ENCODE measurements around the gene NT5DC4. TPM values are rescaled to one million over a fixed set of nuclear protein-coding genes. Genes with fewer than 3 reads are reported as not detected.

The NT5DC4 gene
- total RNA-seq, 1 donor from 2014 or later = not detected

DNA sequence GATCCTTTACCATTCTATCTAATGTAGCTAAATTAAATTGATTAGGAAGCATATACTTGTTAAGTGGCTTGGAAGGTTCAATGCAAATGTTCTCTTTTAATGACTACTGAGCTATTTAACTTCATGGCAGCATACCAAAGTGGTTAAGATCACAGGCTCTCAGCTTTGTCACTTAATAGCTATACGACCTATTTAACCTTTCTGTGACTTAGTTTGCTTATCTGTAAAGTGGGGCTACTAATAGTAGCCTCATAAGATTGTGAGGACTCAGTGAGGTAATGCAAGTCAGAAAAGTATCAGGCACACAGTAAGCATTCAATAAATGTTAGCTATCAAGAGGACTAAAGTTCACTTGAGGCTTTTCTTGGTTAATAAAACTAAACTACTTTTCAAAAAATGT lies 39.3 kb downstream of the NT5DC4 start:
- Mint-ChIP-seq H3K9me3 (no peaks in the 10 kb centered on the region), H3K4me3 (no peak overlapping the region), H3K36me3 (peaks cover 6% of the 10 kb centered on the region), H3K27me3 (ENCODE audit: low read depth) (no peaks in the 10 kb centered on the region), H3K27ac (no peak overlapping the region), H3K4me1 (peaks cover 14% of the 10 kb centered on the region)
- DNase-seq (ENCODE audit: low spot score in 2 of 2, unreplicated experiment in 2 of 2) = no peak
- no peak for TF ChIP-seq CTCF (IDR thresholded peaks at IDR 0.05; ENCODE audit: unreplicated experiment)

DNA sequence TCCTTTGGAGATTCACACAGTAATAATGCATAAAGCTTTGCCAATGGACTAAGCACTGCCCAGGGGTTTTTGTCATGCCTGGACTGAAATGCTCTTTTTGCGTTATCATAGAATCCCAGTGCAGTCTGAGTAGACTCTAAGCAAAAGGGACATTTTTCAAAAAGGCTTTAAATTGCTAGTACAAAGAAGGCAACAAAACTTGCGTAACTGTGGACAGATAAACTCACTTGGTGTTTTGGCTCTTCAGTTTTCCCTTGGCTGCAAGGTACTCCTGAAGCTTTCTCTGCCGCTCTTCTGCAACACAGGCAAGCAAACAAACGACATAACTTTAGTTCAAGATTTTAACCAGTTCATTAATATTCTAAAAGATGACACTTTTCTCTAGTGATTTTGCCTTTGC lies 41.5 kb downstream of the NT5DC4 start:
- no peak for TF ChIP-seq CTCF (IDR thresholded peaks at IDR 0.05; ENCODE audit: unreplicated experiment)
- H3K27me3 Mint-ChIP-seq (ENCODE audit: low read depth) = no peaks in the 10 kb centered on the region
- H3K36me3 Mint-ChIP-seq = peaks cover 2% of the 10 kb centered on the region
- H3K4me3 Mint-ChIP-seq = no peak overlapping the region
- DNase-seq (ENCODE audit: low spot score in 2 of 2, unreplicated experiment in 2 of 2) = no peak
- H3K4me1 Mint-ChIP-seq = peaks cover 16% of the 10 kb centered on the region
- H3K9me3 Mint-ChIP-seq = no peaks in the 10 kb centered on the region
- H3K27ac Mint-ChIP-seq = no peak overlapping the region

GRCh38 chr2:112764071-112765044 lies 43.5 kb downstream of the NT5DC4 start, which contains the start of gene CKAP2L:
Gene CKAP2L (minus strand): TSS chr2:112764609. CDS start chr2:112764598, 11 bp downstream.
- H3K9me3 Mint-ChIP-seq = no peaks in the 10 kb centered on the region
- peak; percentile 90 to 93 for DNase-seq (ENCODE audit: low spot score in 2 of 2, unreplicated experiment in 2 of 2)
- no peaks in the 10 kb centered on the region for H3K36me3 Mint-ChIP-seq
- no peaks in the 10 kb centered on the region for H3K27me3 Mint-ChIP-seq (ENCODE audit: low read depth)
- H3K4me3 Mint-ChIP-seq = peak within 1 kb of the TSS; percentile 97
- H3K27ac Mint-ChIP-seq = peak within 1 kb of the TSS; percentile 95
- no peak for TF ChIP-seq CTCF (IDR thresholded peaks at IDR 0.05; ENCODE audit: unreplicated experiment)
- peaks cover 16% of the 10 kb centered on the region for H3K4me1 Mint-ChIP-seq

GRCh38 chr2:112765251-112765650 lies 44.4 kb downstream of the NT5DC4 start:
- H3K9me3 Mint-ChIP-seq = no peaks in the 10 kb centered on the region
- peak overlapping the region; percentile 97 for H3K4me3 Mint-ChIP-seq
- peaks cover 16% of the 10 kb centered on the region for H3K4me1 Mint-ChIP-seq
- DNase-seq (ENCODE audit: low spot score in 2 of 2, unreplicated experiment in 2 of 2) = no peak
- H3K27me3 Mint-ChIP-seq (ENCODE audit: low read depth) = no peaks in the 10 kb centered on the region
- H3K36me3 Mint-ChIP-seq = no peaks in the 10 kb centered on the region
- H3K27ac Mint-ChIP-seq = peak overlapping the region; percentile 66
- no peak for TF ChIP-seq CTCF (IDR thresholded peaks at IDR 0.05; ENCODE audit: unreplicated experiment)

DNA sequence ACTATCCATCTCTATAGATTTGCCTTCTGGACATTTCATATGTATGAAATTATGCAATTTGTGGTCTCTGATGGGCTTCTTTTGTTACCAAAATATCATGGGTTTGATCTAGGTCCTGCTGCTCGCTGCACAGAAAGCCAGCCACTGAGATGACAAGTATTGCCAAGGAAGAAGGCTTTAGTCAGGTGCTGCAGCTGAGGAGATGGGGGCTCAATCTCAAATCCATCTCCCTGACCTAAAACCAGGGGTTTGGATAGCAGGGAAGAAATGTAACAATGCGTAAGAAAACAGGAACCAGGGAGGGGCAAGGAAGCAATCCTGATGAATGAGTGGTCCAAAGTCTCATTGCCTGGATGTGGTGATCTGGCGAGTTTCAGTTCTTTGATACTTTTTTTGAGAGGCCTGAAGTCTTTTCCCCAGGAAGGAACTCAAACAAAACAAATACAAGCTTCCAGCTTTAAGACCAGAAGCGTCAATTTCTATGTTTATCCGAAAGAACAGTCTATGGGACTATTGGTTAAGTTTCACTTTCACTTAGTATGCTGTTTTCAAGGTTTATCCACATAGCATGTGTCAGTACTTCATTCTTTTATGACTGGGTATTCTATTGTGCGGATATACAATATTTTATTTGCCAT lies 47.0 kb downstream of the NT5DC4 start:
- no peak for TF ChIP-seq CTCF (IDR thresholded peaks at IDR 0.05; ENCODE audit: unreplicated experiment)
- H3K27ac Mint-ChIP-seq = no peak overlapping the region
- H3K9me3 Mint-ChIP-seq = no peaks in the 10 kb centered on the region
- H3K36me3 Mint-ChIP-seq = no peaks in the 10 kb centered on the region
- no peak for DNase-seq (ENCODE audit: low spot score in 2 of 2, unreplicated experiment in 2 of 2)
- H3K4me1 Mint-ChIP-seq = peaks cover 16% of the 10 kb centered on the region
- H3K4me3 Mint-ChIP-seq = no peak overlapping the region
- no peaks in the 10 kb centered on the region for H3K27me3 Mint-ChIP-seq (ENCODE audit: low read depth)

Data from mesothelial cell of epicardium (in vitro differentiated cells).